Lung microvascular endothelial cell (primary cell): ENCODE data around the gene NDUFAF2. TPM values are rescaled to one million over a fixed set of nuclear protein-coding genes. Genes with fewer than 3 reads are reported as not detected.
"Not testable (repeated sequence)": the region's sequence is repeated elsewhere in the genome, so short reads cannot be mapped to it uniquely, and the experiment has no call there.

ENCODE experiments used
- DNase-seq, 2 donors: peaks; one replicate each; pipeline versions ENCODE4 v3.0.0 to v3.0.0-alpha.2; 2010; ENCODE audit warnings: low read depth in 2 of 2
- total RNA-seq: library from RNA; depleted of rRNA; stranded (reverse); fragments of >200 nt; gene quantifications from 2 replicates; pipeline ENCODE4 v1.2.1, GENCODE V29; 2014

NDUFAF2 gene
- total RNA-seq, 1 donor from 2014 or later = 15.7 TPM

DNA sequence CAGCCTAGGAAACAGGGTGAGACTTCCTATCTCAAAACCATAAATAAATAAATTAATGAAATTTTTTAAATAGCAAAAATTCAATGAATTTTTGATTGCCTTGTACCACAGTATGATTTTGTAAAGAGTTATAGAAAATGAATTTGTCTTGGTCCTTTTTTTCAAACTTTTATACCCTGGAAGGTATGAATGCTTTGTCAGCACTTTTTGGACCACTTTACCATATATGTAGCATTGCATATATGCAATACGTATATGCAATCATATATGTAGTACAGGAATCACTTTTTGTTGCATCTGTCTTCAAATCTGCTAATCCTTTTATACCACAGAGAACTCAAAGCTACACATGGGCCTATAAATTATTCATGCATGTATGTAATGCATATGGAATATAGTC, 226.5 kb downstream of the NDUFAF2 start:
- DNase-seq = no peak

DNA sequence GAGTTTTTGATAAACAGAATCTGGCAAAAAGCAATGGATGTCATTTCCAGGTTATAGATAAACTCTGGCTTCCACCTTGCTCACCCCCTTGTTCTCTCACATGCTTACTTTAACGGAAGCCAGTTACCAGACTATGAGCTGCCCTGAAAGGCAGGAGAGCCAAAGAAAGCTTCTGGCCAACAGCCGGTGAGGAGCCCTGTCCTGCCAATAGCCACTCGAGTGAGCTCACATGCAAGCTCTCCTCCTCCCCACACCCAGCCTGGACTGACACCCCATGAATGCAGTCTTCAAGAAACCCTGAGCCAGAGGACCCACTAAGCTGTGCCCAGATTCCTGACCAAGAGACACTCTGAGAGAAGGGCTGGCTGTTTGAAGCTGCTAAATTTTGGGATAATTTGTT, 231.6 kb downstream of the NDUFAF2 start:
- DNase-seq = no peak

DNA sequence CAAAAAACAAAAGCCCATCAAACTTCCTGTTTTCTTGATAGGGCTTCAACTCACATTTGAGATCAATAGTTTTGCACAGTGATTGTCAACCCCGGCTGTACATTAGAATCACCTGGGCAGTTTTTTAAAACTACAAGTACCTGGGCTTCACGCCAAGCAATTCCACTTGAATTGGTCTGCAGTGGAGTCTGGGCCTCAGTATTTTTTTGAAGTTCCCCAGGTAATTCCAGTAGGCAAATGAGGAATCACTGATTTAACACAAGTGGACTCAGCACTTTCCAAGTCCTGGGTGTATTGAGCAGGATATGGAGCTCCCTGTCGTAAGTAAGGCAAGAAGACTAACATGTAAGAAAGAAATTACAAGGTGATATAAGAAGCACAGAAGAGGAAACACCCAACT, 232.1 kb downstream of the NDUFAF2 start:
- no peak for DNase-seq

DNA sequence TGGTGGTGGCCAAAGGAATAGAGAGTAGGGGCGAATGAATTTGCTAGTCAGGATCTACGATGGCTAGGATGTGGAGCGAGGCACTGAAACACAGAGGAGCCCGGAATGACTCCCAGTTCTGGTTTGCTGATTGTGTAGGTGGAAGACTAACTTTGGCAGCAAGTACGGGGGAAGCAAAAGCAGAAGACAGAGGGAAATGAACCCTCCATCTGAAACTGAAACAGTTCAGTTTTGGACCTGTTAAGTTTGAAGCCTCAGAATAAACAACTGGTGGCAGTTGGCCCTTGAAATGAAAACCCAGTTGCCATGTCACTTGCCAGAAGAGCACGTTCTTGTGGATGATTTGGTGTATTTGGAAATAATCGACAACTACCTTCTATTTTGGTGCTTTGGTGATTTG, 232.7 kb downstream of the NDUFAF2 start:
- DNase-seq = no peak

DNA sequence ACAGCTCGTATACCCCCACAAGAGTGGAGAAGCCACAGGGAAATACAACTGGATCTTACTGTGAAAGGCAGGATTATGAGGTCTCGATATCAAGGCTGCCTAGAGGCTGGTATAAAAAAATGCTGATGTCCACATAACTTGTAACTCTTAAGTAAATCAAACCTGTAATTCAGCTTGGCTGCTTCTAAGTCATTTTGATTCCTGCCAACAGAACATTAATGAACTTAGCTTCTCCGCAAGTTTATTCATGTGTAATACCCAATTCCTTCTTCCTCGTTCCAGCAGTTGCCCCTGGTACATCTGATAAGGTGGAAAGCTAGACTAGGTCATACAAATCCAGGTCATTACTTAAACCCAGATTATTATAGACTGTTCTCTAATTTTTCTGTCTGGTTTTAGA, 233.7 kb downstream of the NDUFAF2 start:
- no peak for DNase-seq

DNA sequence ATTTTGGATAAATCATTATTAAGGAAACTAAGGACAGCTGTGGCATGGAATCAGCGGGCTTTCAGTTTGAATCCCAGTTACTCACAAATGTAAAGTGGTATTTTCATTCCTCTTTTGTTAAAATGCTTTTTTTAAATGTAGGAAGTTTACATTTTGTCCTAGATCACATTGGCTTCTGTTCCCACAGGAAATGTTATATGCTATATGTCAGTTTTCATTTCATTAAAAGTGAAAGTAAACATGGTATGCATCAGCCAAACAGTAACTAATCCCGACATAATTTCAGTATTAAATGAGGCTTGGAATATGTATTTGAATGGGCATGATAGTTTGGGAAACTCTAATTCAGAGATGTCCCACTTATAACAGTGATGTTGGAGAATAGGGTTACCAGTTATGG, 235.9 kb downstream of the NDUFAF2 start:
- DNase-seq = peak; percentile 19 to 26

DNA sequence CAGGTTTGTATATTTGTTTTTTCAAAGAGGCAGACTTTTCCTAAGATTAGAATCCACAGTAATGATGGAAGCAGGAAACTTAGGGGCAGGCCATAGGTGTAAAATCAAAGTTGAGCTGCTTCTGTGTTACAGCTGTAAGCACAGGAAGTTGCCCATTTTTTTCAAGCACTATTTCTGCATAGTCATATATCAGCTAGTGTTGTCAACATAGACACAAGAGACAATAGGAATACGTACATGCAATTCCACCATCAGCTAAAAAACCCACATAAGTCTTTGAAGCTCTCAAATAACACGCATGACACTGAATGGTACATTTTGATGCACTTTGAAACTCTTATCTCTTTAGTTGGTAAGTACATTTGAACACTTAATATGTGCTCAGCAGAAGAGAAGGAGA, 237.4 kb downstream of the NDUFAF2 start:
- DNase-seq = peak; percentile 75 to 86

DNA sequence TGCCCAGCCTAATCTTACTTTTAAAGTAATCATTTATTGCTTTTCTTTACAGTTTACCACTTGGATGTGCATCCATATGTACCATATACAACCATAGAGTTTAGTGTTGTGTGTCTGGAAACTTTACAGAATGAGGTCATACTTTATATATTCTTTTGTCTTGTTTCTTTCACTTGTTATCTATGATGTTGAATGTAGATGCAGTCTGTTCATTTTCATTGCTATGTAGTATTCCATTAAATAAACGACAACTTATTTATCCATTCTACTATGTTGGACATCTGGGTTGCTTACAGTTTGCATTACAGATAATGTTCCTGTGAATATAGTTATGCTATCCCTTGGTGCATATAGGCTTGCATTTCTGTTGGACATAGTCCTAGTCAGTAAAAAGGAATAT, 238.5 kb downstream of the NDUFAF2 start:
- DNase-seq = no peak

DNA sequence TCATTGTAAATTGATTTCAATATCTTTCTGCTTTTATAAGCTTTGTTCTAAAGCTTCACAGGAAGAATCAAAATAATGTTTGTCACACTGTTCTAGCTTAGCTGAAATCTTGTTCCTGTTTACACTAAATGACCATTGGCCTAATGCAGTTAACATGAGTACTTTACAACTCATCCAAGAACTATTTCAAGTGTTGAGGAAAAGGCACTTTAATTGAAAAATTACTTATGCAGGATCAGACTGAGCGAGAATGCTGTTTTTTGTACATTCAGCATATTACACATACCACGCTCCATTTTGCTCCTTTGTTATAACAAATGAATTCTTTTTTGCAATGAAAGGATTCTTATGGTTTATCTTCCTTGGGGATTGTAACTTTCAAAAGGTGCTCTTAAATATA, 239.7 kb downstream of the NDUFAF2 start:
- peak in 1 of 2 donors; percentile 48 for DNase-seq

DNA sequence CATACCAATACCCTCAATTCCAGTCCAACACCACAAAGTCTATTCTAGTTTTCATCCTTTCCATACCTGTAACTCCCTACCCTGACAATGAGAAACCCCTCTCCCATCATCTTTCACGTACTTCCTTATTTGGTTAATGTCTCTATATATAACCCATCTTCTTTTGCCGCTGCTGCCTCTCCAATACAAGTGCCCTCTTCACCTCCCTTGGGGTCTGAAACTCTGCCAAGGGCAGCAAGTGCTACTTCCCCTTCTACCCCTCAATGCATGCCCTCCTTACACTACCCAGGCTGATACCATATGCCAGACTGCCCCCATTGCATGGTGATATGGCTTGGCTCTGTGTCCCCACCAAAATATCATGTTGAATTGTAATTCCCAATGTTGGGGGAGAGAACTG, 241.6 kb downstream of the NDUFAF2 start:
- no peak for DNase-seq

DNA sequence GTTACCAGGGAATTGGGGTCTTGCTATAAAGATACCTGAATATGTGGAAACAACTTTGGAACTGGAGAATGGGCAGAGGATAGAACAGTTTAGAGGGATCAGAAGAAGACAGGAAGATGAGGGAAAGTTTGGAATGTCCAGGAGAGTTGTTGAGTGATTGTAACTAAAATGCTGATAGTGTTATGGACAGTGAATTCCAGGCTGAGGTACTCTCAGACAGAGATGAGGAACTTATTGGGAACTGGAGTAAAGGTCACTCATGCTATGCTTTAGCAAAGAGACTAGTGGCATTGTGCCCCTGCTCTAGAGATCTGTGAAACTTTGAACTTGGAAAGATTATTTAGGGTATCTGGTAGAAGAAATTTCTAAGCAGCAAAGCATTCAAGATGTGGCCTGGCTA, 242.3 kb downstream of the NDUFAF2 start:
- DNase-seq = not testable (repeated sequence)

DNA sequence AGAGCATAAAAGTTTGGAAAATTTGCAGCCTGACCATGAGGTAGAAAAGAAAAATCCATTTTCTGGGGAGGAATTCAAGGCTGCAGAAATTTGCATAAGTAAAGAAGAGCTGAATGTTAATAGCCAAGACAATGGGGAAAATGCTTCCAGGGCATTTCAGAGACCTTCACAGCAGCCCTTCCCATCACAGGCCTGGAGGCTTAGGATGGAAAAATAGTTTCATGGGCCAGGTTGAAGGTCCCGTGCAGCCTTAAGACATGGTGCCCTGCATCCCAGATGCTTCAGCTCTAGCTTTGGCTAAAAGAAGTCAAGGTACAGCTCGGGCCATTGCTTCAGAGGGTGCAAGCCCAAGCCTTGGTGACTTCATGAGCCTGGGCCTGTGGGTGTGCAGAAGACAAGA, 242.8 kb downstream of the NDUFAF2 start:
- not testable (repeated sequence) for DNase-seq

DNA sequence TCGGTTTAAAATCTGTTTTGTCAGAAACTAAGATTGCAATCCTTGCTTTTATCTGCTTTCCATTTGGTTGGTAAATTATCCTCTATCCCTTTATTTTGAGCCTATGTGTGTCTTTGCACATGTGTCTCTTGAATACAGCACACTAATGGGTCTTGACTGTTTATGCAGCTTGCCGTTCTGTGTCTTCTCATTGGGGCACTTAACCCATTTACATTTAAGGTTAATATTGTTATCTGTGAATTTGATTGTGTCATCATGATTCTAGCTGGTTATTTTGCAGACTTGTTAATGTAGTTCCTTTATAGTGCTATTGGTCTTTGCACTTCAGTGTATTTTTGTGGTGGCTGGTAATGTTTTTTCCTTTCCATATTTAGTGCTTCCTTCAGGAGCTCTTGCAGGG, 253.6 kb downstream of the NDUFAF2 start:
- DNase-seq = no peak

DNA sequence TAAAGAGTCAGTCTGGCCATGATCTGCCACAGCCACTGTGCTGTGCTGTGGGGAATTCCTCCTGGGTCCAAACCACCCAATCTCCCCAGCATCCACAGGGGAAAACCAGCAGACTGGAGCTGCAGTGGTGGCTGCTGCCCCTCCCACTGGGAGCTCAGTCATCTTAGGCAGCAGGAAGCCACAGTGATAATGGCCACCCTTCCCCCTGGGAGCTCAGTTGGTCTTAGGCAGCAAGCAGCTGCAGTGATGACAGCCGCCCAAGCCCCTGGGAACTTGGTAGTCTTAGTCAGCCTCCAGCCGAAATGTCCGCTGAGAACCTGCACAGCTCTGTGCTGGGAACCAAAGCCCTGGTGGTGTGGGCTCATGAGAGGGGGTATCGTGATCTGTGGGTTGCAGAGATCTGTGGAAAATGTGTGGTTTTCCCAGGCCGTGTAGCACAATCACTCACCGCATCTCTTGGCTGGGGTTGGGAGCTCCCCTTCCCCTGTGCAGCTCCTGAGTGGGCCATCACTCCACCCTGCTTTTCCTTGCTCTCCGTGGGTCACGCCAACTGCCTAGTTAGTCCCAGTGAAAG, 255.7 kb downstream of the NDUFAF2 start:
- DNase-seq = no peak

DNA sequence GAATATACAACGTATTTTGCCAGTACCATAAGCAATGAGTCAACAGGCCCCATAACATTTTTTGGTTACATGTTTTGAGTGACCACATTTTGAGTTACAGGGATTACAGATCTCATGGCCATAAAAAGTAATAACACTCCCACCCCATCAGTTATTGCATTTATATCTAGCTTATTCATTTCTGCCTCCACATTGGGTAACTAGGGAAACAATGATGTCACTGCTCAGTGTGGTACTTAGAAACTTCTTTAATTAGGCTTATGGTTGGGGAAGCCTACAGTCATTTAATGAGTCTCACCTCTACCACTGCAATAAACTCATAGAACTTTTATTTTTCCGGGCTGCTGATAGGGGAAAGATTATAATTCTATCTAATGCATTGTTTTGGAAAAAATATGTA, 257.2 kb downstream of the NDUFAF2 start:
- no peak for DNase-seq

Other genes with a start within 250 kb of the NDUFAF2 start
- gene DEPDC1B, start 245.0 kb upstream of the NDUFAF2 start, total RNA-seq = 1.6 and 5.9 TPM in 2 replicates
- gene ELOVL7, start 100.9 kb upstream of the NDUFAF2 start, total RNA-seq = under 0.01 TPM in 2 replicates
- gene ERCC8, start 135 bp upstream of the NDUFAF2 start, total RNA-seq = 12.0 and 12.7 TPM in 2 replicates
- gene SMIM15, start 217.3 kb downstream of the NDUFAF2 start, total RNA-seq = 20.0 and 37.3 TPM in 2 replicates